ENCODE results near the gene PPP1R1B. TPM values are rescaled to one million over a fixed set of nuclear protein-coding genes. Genes with fewer than 3 reads are reported as not detected.

PPP1R1B gene
- total RNA-seq, 2 donors from 2014 or later, result 259 to 404 TPM

GRCh38 chr17:39611401-39612112 lies 15.2 kb upstream of the PPP1R1B start:
- DNase-seq (no peak), ATAC-seq (no peak)
- intact Hi-C loops (cut with DNase I, micrococcal nuclease), result no loop called here

- intact Hi-C loops (cut with DNase I, micrococcal nuclease), result no loop called here
- ATAC-seq (no peak), DNase-seq (no peak)
Observed at GRCh38 chr17:39612291-39612894, 14.4 kb upstream of the PPP1R1B start.

- DNase-seq (no peak), ATAC-seq (no peak)
- intact Hi-C loops (cut with DNase I, micrococcal nuclease), result no loop called here
Observed at GRCh38 chr17:39612935-39613464, 13.8 kb upstream of the PPP1R1B start.

- intact Hi-C loops (cut with DNase I, micrococcal nuclease), result no loop called here
- no peak for ATAC-seq
- no peak for DNase-seq
Observed at GRCh38 chr17:39614545-39615157, 12.1 kb upstream of the PPP1R1B start.

GRCh38 chr17:39615434-39615833 lies 11.3 kb upstream of the PPP1R1B start:
- intact Hi-C loops (cut with DNase I, micrococcal nuclease), result no loop called here
- ATAC-seq, result no peak
- DNase-seq, result no peak

GRCh38 chr17:39617100-39617445 lies 9.7 kb upstream of the PPP1R1B start:
- ATAC-seq (no peak), DNase-seq (no peak)
- intact Hi-C loops (cut with DNase I, micrococcal nuclease), result no loop called here

- intact Hi-C loops (cut with DNase I, micrococcal nuclease), result no loop called here
- ATAC-seq (peak; percentile 66), DNase-seq (peak; percentile 80 to 85)
Observed at GRCh38 chr17:39617446-39618245, 9.1 kb upstream of the PPP1R1B start.

- DNase-seq (peak in 1 of 2 donors; percentile 55), ATAC-seq (peak; percentile 21)
- intact Hi-C loops (cut with DNase I, micrococcal nuclease), result no loop called here
Observed at GRCh38 chr17:39618246-39618913, 8.4 kb upstream of the PPP1R1B start.

- intact Hi-C loops (cut with DNase I, micrococcal nuclease), result no loop called here
- no peak for DNase-seq
- no peak for ATAC-seq
Observed at GRCh38 chr17:39618956-39619785, 7.6 kb upstream of the PPP1R1B start.

- DNase-seq (no peak), ATAC-seq (no peak)
- intact Hi-C loops (cut with DNase I, micrococcal nuclease), result loop anchor here in 1 of 2 donors (5.0 kb wide), 1 partner anchor 133 kb away; no protein-coding TSS in a partner anchor
Observed at GRCh38 chr17:39619786-39620101, 7.0 kb upstream of the PPP1R1B start.

GRCh38 chr17:39621523-39622379 lies 5.0 kb upstream of the PPP1R1B start:
- ATAC-seq, result peak; percentile 30
- intact Hi-C loops (cut with DNase I, micrococcal nuclease), result loop anchor here in 1 of 2 donors (5.0 kb wide), 1 partner anchor 131 kb away; no protein-coding TSS in a partner anchor
- peak; percentile 70 to 90 for DNase-seq

- intact Hi-C loops (cut with DNase I, micrococcal nuclease), result loop anchor here in 1 of 2 donors (5.0 kb wide), 1 partner anchor 130 kb away; no protein-coding TSS in a partner anchor
- ATAC-seq (no peak), DNase-seq (no peak)
Observed at GRCh38 chr17:39622380-39623006, 4.3 kb upstream of the PPP1R1B start.

GRCh38 chr17:39623356-39623950 lies 3.3 kb upstream of the PPP1R1B start:
- DNase-seq (peak; percentile 91 to 94), ATAC-seq (peak; percentile 52)
- intact Hi-C loops (cut with DNase I, micrococcal nuclease), result loop anchor here in 1 of 2 donors (5.0 kb wide), 1 partner anchor 129 kb away; no protein-coding TSS in a partner anchor

- DNase-seq (no peak), ATAC-seq (no peak)
- intact Hi-C loops (cut with DNase I, micrococcal nuclease), result loop anchor here in 1 of 2 donors (5.0 kb wide), 1 partner anchor 128 kb away; no protein-coding TSS in a partner anchor
Observed at GRCh38 chr17:39624313-39624712, 2.4 kb upstream of the PPP1R1B start.

GRCh38 chr17:39625198-39625785 lies 1.5 kb upstream of the PPP1R1B start:
- DNase-seq, result peak; percentile 63 to 72
- intact Hi-C loops (cut with DNase I, micrococcal nuclease), result no loop called here
- ATAC-seq, result no peak
